HepG2 (cell line): ENCODE measurements around the gene CCDC86. TPM values are rescaled to one million over a fixed set of nuclear protein-coding genes. Genes with fewer than 3 reads are reported as not detected.

Source experiments
- ATAC-seq: fragments of 200-7000 bp; cut with Tn5 transposase; 3 replicates; pipeline ENCODE4 v1.9.1; 2020; ENCODE audit warnings: mild to moderate bottlenecking, moderate library complexity
- BruUV-seq: library from RNA; stranded (reverse); fragments of 400-500 nt; replicated peaks from 2 replicates; lab custom pipeline; 2021; lab: Mats Ljungman, UMichigan
- CTCF ChIA-PET: fragments of 300-600 bp; formaldehyde crosslinking; extraction: SDS; loops from one replicate; lab custom pipeline; 2021; ENCODE audit warnings: low total read pairs, inconsistent platforms, low intra/inter-chr PET ratio; lab: Yijun Ruan, JAX
- POLR2A ChIA-PET: fragments of 350-600 bp; sonication (Branson Sonifier 250); formaldehyde crosslinking; loops from one replicate; lab custom pipeline; 2020; ENCODE audit warnings: antibody characterized with exemption, inconsistent platforms; lab: Yijun Ruan, JAX
- DNase-seq: peaks from one replicate; pipeline ENCODE4 v3.0.0-alpha.2; 2015; ENCODE audit warnings: low spot score
- FAIRE-seq: peaks from 3 replicates; lab custom pipeline; 2011; peaks lifted over from hg19 to GRCh38; lab: Jason Lieb, UNC
- H2AFZ ChIP-seq: one replicate; pipeline ENCODE4 v1.6.1; 2011; ENCODE audit warnings: low read length, inconsistent platforms
- H3K27ac ChIP-seq: fragments of 300-600 bp; 3 replicates; pipeline ENCODE4 v1.8.0; 2011; ENCODE audit warnings: mixed run types, mild to moderate bottlenecking, mixed read lengths, low read length, inconsistent platforms; ENCODE audit not compliant: insufficient read depth; ENCODE audit errors: extremely low read length
- H3K27me3 ChIP-seq, 2 experiments: fragments of 200-600 bp in 1 of 2; 2 replicates in 1 of 2; 3 replicates in 1 of 2; pipeline versions ENCODE4 v1.6.0 to v1.8.0; 2011; ENCODE audit warnings: low read length in 2 of 2, mild to moderate bottlenecking in 2 of 2, moderate library complexity in 2 of 2, inconsistent platforms in 1 of 2; ENCODE audit not compliant: insufficient read depth in 2 of 2, control insufficient read depth in 1 of 2
- H3K36me3 ChIP-seq, 2 experiments: fragments of 200-600 bp in 1 of 2; replicated peaks in 1 of 2; 2 replicates in 1 of 2; 3 replicates in 1 of 2; pipeline versions ENCODE4 v1.5.1 to v1.8.0; 2011; ENCODE audit warnings: low read length in 2 of 2, inconsistent platforms in 1 of 2; ENCODE audit not compliant: insufficient read depth in 2 of 2, control insufficient read depth in 1 of 2
- H3K4me1 ChIP-seq: 2 replicates; pipeline ENCODE4 v1.5.1; 2012; ENCODE audit warnings: low read length, inconsistent platforms; ENCODE audit not compliant: insufficient read depth
- H3K4me2 ChIP-seq: 2 replicates; pipeline ENCODE4 v1.6.0; 2011; ENCODE audit warnings: low read depth, low read length, inconsistent platforms
- H3K4me3 ChIP-seq, 3 experiments: fragments of 200-600 bp in 1 of 3; sonication (generic), shearing (Covaris generic) in 1 of 3; replicated peaks in 1 of 3; 2 replicates each; pipeline ENCODE4 v1.5.1; 2011 to 2016; ENCODE audit warnings: low read length in 3 of 3, inconsistent platforms in 2 of 3, low read depth in 2 of 3, mild to moderate bottlenecking in 2 of 3, control low read depth in 1 of 3, mixed read lengths in 1 of 3; ENCODE audit not compliant: insufficient read depth in 1 of 3
- H3K79me2 ChIP-seq: one replicate; pipeline ENCODE4 v1.6.1; 2011; ENCODE audit warnings: low read length, inconsistent platforms; ENCODE audit not compliant: insufficient read depth
- H3K9ac ChIP-seq: 2 replicates; pipeline ENCODE4 v1.6.0; 2011; ENCODE audit warnings: mild to moderate bottlenecking, low read depth, low read length, inconsistent platforms; ENCODE audit not compliant: insufficient read depth
- H3K9me3 ChIP-seq: 2 replicates; pipeline ENCODE4 v1.5.1; 2012; ENCODE audit warnings: mild to moderate bottlenecking, low read length
- H4K20me1 ChIP-seq: 2 replicates; pipeline ENCODE4 v1.6.0; 2011; ENCODE audit warnings: inconsistent platforms, mild to moderate bottlenecking, low read length, moderate library complexity; ENCODE audit not compliant: insufficient read depth
- AKNA ChIP-seq: sonication (generic); formaldehyde crosslinking; IDR thresholded peaks from 2 replicates; pipeline ENCODE4 v1.4.0; 2020; ENCODE audit warnings: missing genetic modification reagents, borderline replicate concordance
- BHLHE40 ChIP-seq: IDR thresholded peaks from 2 replicates; pipeline ENCODE4 v1.6.1; 2011; ENCODE audit warnings: low read length, improper control_type of control experiment
- FOXA3 ChIP-seq: IDR thresholded peaks from 2 replicates; pipeline ENCODE4 v1.6.1; 2016; ENCODE audit warnings: missing genetic modification reagents, missing compliant biosample characterization
- HNF1A ChIP-seq, 2 experiments: sonication (generic) in 1 of 2; formaldehyde crosslinking in 1 of 2; IDR thresholded peaks; 2 replicates each; pipeline versions ENCODE4 v1.4.0 to v1.6.1; 2016 to 2020; ENCODE audit warnings: borderline replicate concordance in 1 of 2, low read depth in 1 of 2, mild to moderate bottlenecking in 1 of 2, missing genetic modification reagents in 1 of 2
- SMC3 ChIP-seq: IDR thresholded peaks from 2 replicates; pipeline ENCODE4 v1.6.1; 2011; ENCODE audit warnings: low read length, improper control_type of control experiment
- ZBTB33 ChIP-seq: sonication (generic); formaldehyde crosslinking; IDR thresholded peaks from 2 replicates; pipeline ENCODE4 v1.4.0; 2020; ENCODE audit warnings: missing genetic modification reagents
- ZNF138 ChIP-seq: sonication (generic); formaldehyde crosslinking; IDR thresholded peaks from 2 replicates; pipeline ENCODE4 v1.5.0; 2020; ENCODE audit warnings: mild to moderate bottlenecking, low read depth, missing genetic modification reagents
- ZNF33B ChIP-seq: sonication (generic); formaldehyde crosslinking; IDR thresholded peaks from 2 replicates; pipeline ENCODE4 v1.5.1; 2020; ENCODE audit warnings: mild to moderate bottlenecking, missing genetic modification reagents
- ZNF572 ChIP-seq: sonication (generic); formaldehyde crosslinking; IDR thresholded peaks from 2 replicates; pipeline ENCODE4 v1.5.1; 2020; ENCODE audit warnings: mild to moderate bottlenecking, missing genetic modification reagents
- ZNF720 ChIP-seq: sonication (generic); formaldehyde crosslinking; IDR thresholded peaks from 2 replicates; pipeline ENCODE4 v1.4.0; 2020; ENCODE audit warnings: missing genetic modification reagents
- ZNF75D ChIP-seq: sonication (generic); formaldehyde crosslinking; IDR thresholded peaks from 2 replicates; pipeline ENCODE4 v1.8.1; 2023; ENCODE audit warnings: missing genetic modification reagents, mild to moderate bottlenecking, borderline replicate concordance
- WGBS: methylation state at CpG from one replicate; pipeline ENCODE4 v1.1.6; 2017; ENCODE audit warnings: low lambda C conversion rate; 5-methylcytosine and 5-hydroxymethylcytosine counted together
- in situ Hi-C: cut with HindIII; loops from 2 replicates; pipeline ENCODE4 v1.10.0; 2017; ENCODE audit warnings: low pct_unique_long_range_greater_than_20kb; ENCODE audit not compliant: extremely low pct_ligation_motif_present
- intact Hi-C: fragments of 100-400 bp; cut with micrococcal nuclease; formaldehyde crosslinking; loops from one replicate; pipeline ENCODE4 v1.10.0; 2022; ENCODE audit not compliant: unreplicated experiment
- polyA plus RNA-seq, 8 experiments: library from polyadenylated mRNA; depleted of rRNA in 3 of 8; stranded (reverse) in 7 of 8; unstranded in 1 of 8; fragments of >200 nt; fragmentation: Illumina TruSeq in 4 of 8; extraction: Trizol in 4 of 8; gene quantifications; 2 replicates each; pipeline versions ENCODE4 v1.2.1 to v1.2.3, GENCODE V29; 2011 to 2016; ENCODE audit warnings: low read depth in 4 of 8, missing spikeins in 1 of 8, mixed read lengths in 1 of 8; ENCODE audit not compliant: insufficient read depth in 1 of 8
- total RNA-seq, 5 experiments: library from RNA; depleted of rRNA; stranded (reverse); fragments of >200 nt; fragmentation: Illumina TruSeq; extraction: Trizol; gene quantifications; 2 replicates each; pipeline ENCODE4 v1.2.3, GENCODE V29; 2016; ENCODE audit warnings: low read depth in 1 of 5

The CCDC86 gene
- total and polyA plus RNA-seq, 2 of the 13 experiments (the other 11 are each of a cell fraction or from before 2014, with no cell fraction given): 33.8 to 37.6 TPM

GRCh38 chr11:60867871-60868681, 26.2 kb downstream of the CCDC86 start:
- no peaks in the 10 kb centered on the region for H3K36me3 ChIP-seq
- in situ Hi-C loops (no loop called here), intact Hi-C loops (no loop called here)
- no peak overlapping the region for H3K9ac ChIP-seq
- H3K27ac ChIP-seq: no peak overlapping the region
- no peaks in the 10 kb centered on the region for H3K9me3 ChIP-seq
- H3K79me2 ChIP-seq: no peaks in the 10 kb centered on the region
- H2AFZ ChIP-seq: no peak overlapping the region
- DNase-seq (no peak), ATAC-seq (no peak), FAIRE-seq (no peak)
- H3K4me3 ChIP-seq: no peak overlapping the region
- H3K4me2 ChIP-seq: no peak overlapping the region
- H3K4me1 ChIP-seq: peaks cover 37% of the 10 kb centered on the region
- 37% methylated on average over 5 of the region's 10 CpGs for WGBS
- ChIA-PET CTCF (no interaction called here), POLR2A (no interaction called here)
- H3K27me3 ChIP-seq: peaks cover 0 to 14% of the 10 kb centered on the region in 2 experiments; a peak in 2 of 5 replicates
- H4K20me1 ChIP-seq: no peaks in the 10 kb centered on the region
- no TSS peak for BruUV-seq
- TF ChIP-seq AKNA (CRISPR knock-in tag): no peak
- no peak for TF ChIP-seq ZNF75D (CRISPR knock-in tag)
- no peak for TF ChIP-seq FOXA3
- TF ChIP-seq BHLHE40: no peak
- TF ChIP-seq HNF1A (IDR thresholded peaks at IDR 0.05; ENCODE audit: low read depth): no peak
- no peak for TF ChIP-seq HNF1A (CRISPR knock-in tag; IDR thresholded peaks at IDR 0.05; ENCODE audit: borderline replicate concordance)
- no peak for TF ChIP-seq ZNF572 (CRISPR knock-in tag)
- no peak for TF ChIP-seq SMC3
- TF ChIP-seq ZNF138 (CRISPR knock-in tag): no peak
- TF ChIP-seq ZBTB33 (CRISPR knock-in tag): no peak
- no peak for TF ChIP-seq ZNF33B
- no peak for TF ChIP-seq ZNF720 (CRISPR knock-in tag)
